Liver (tissue), 9 donors: ENCODE results near the gene CEP162. TPM values are rescaled to one million over a fixed set of nuclear protein-coding genes. Genes with fewer than 3 reads are reported as not detected.

Source experiments
- DNase-seq: peaks from one replicate; pipeline ENCODE4 v3.0.0-alpha.2; 2017; ENCODE audit warnings: low spot score
- H3K27ac ChIP-seq, 2 donors: one replicate each; pipeline ENCODE4 v1.7.0; 2013; ENCODE audit warnings: inconsistent platforms in 2 of 2, low read length in 2 of 2, control low read depth in 1 of 2, low read depth in 1 of 2, mild to moderate bottlenecking in 1 of 2
- H3K27me3 ChIP-seq, 4 donors: one replicate each; pipeline versions ENCODE4 v1.6.1 to v1.7.0; 2013; ENCODE audit warnings: low read length in 3 of 4, inconsistent platforms in 1 of 4, mild to moderate bottlenecking in 1 of 4, moderate library complexity in 1 of 4; ENCODE audit not compliant: control insufficient read depth in 4 of 4, insufficient read depth in 4 of 4
- H3K36me3 ChIP-seq, 4 donors: one replicate each; pipeline versions ENCODE4 v1.6.1 to v1.7.0; 2013; ENCODE audit warnings: low read length in 3 of 4, mild to moderate bottlenecking in 3 of 4, low read depth in 1 of 4, moderate library complexity in 1 of 4; ENCODE audit not compliant: control insufficient read depth in 4 of 4, insufficient read depth in 3 of 4
- H3K4me1 ChIP-seq, 4 donors: one replicate each; pipeline versions ENCODE4 v1.6.1 to v1.7.0; 2013; ENCODE audit warnings: low read length in 3 of 4, mild to moderate bottlenecking in 3 of 4, moderate library complexity in 1 of 4; ENCODE audit not compliant: control insufficient read depth in 4 of 4, insufficient read depth in 4 of 4
- H3K4me3 ChIP-seq, 3 donors: one replicate each; pipeline versions ENCODE4 v1.6.1 to v1.7.0; 2013; ENCODE audit warnings: low read length in 3 of 3, control low read depth in 1 of 3, low read depth in 1 of 3, mild to moderate bottlenecking in 1 of 3
- H3K9ac ChIP-seq, 2 donors: one replicate each; pipeline ENCODE4 v1.7.0; 2013; ENCODE audit warnings: low read length in 2 of 2, mild to moderate bottlenecking in 2 of 2, moderate library complexity in 2 of 2, control low read depth in 1 of 2, low read depth in 1 of 2
- H3K9me3 ChIP-seq, 4 donors: one replicate each; pipeline versions ENCODE4 v1.6.1 to v1.7.0; 2013; ENCODE audit warnings: low read length in 3 of 4; ENCODE audit not compliant: control insufficient read depth in 4 of 4
- FOXA2 ChIP-seq: IDR thresholded peaks from 2 replicates; pipeline ENCODE4 v1.6.1; 2016; ENCODE audit warnings: antibody characterized with exemption
- GABPA ChIP-seq, 2 donors: IDR thresholded peaks in 1 of 2; conservative IDR thresholded peaks in 1 of 2; 2 replicates each; pipeline ENCODE4 v1.6.1; 2016; ENCODE audit warnings: antibody characterized with exemption in 2 of 2, mild to moderate bottlenecking in 1 of 2, moderate library complexity in 1 of 2
- HNF4A ChIP-seq, 2 donors: conservative IDR thresholded peaks; 2 replicates each; pipeline ENCODE4 v1.6.1; 2016; ENCODE audit warnings: antibody characterized with exemption in 2 of 2, mild to moderate bottlenecking in 2 of 2
- HNF4G ChIP-seq: IDR thresholded peaks from 2 replicates; pipeline ENCODE4 v1.6.1; 2016; ENCODE audit warnings: antibody characterized with exemption
- JUND ChIP-seq, 2 donors: IDR thresholded peaks; 2 replicates each; pipeline ENCODE4 v1.6.1; 2016; ENCODE audit warnings: antibody characterized with exemption in 2 of 2
- NR2F2 ChIP-seq: IDR thresholded peaks from 2 replicates; pipeline ENCODE4 v1.6.1; 2016; ENCODE audit warnings: antibody characterized with exemption
- RAD21 ChIP-seq, 2 donors: IDR thresholded peaks; 2 replicates each; pipeline ENCODE4 v1.6.1; 2016; ENCODE audit warnings: antibody characterized with exemption in 2 of 2, mild to moderate bottlenecking in 2 of 2
- REST ChIP-seq: IDR thresholded peaks from 2 replicates; pipeline ENCODE4 v1.6.1; 2016; ENCODE audit warnings: antibody characterized with exemption, mild to moderate bottlenecking
- RXRA ChIP-seq, 2 donors: IDR thresholded peaks; 2 replicates each; pipeline ENCODE4 v1.6.1; 2017 to 2018; ENCODE audit warnings: antibody characterized with exemption in 2 of 2, mild to moderate bottlenecking in 1 of 2
- SP1 ChIP-seq: IDR thresholded peaks from 2 replicates; pipeline ENCODE4 v1.6.1; 2018; ENCODE audit warnings: antibody characterized with exemption, mild to moderate bottlenecking
- TAF1 ChIP-seq: conservative IDR thresholded peaks from 2 replicates; pipeline ENCODE4 v1.6.1; 2016; ENCODE audit warnings: antibody characterized with exemption, mild to moderate bottlenecking
- YY1 ChIP-seq: IDR thresholded peaks from 2 replicates; pipeline ENCODE4 v1.6.1; 2016; ENCODE audit warnings: antibody characterized with exemption, mild to moderate bottlenecking
- WGBS: extraction: QIAGEN DNeasy Blood & Tissue Kit; methylation state at CpG from one replicate; pipeline ENCODE4 v1.1.7; 2013; 5-methylcytosine and 5-hydroxymethylcytosine counted together
- polyA plus RNA-seq, 2 donors: library from polyadenylated mRNA; stranded (reverse) in 1 of 2; unstranded in 1 of 2; fragments of 200-250 nt in 1 of 2; fragments of >200 nt in 1 of 2; fragmentation: Nextera tagmentation in 1 of 2; extraction: Ambion mirVana in 1 of 2; gene quantifications; one replicate each; pipeline versions ENCODE4 v1.2.1 to v1.2.3, GENCODE V29; 2013 to 2015
- total RNA-seq, 2 donors: library from RNA; depleted of rRNA; stranded (reverse); fragments of >200 nt; gene quantifications; one replicate each; pipeline ENCODE4 v1.2.3, GENCODE V29; 2014
- TF ChIP-seq, protein P1 (sequence below): IDR thresholded peaks from 2 replicates; pipeline ENCODE4 v1.6.1; 2016; ENCODE audit warnings: antibody characterized with exemption
- donor health status: healthy.
- donor health status: healthy.
- donor health status: healthy.
- donor health status: healthy.
- donor health status: healthy.

The CEP162 gene
- total and polyA plus RNA-seq, 4 donors = 0.87 to 4.4 (median 2.6) TPM

DNA sequence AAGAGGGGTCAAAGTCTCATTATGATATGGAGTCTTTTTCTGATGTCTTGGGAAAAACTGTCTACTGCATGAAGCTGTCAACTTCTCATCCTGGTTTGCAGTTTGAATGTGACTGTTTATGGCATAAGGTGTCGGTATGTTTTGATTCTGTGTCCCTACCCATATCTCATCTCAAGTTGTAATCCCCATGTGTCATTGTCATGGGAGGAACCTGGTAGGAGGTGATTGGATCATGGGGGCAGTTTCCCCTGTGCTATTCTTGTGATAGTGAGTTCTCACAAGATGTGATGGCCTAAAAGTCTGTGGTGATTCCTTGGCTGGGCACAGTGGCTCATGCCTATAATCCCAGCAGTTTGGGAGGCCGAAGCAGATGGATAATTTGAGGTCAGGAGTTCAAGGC, 146.2 kb downstream of the CEP162 start:
- Histone ChIP-seq H3K9ac (no peak overlapping the region), H3K27ac (no peak overlapping the region), H3K36me3 (no peaks in the 10 kb centered on the region), H3K9me3 (no peaks in the 10 kb centered on the region), H3K4me1 (no peaks in the 10 kb centered on the region), H3K4me3 (no peak overlapping the region), H3K27me3 (no peaks in the 10 kb centered on the region)
- WGBS = 81% methylated on average over 2 of the region's 2 CpGs
- DNase-seq = no peak
- TF ChIP-seq, protein P1, sequence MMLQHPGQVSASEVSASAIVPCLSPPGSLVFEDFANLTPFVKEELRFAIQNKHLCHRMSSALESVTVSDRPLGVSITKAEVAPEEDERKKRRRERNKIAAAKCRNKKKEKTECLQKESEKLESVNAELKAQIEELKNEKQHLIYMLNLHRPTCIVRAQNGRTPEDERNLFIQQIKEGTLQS = no peak
- TF ChIP-seq HNF4A (conservative IDR thresholded peaks at IDR 0.05) (no peak), TAF1 (no peak), JUND (IDR thresholded peaks at IDR 0.05) (no peak), NR2F2 (no peak), REST (no peak), FOXA2 (no peak), YY1 (no peak), RXRA (IDR thresholded peaks at IDR 0.05) (no peak), SP1 (no peak), HNF4G (no peak)

DNA sequence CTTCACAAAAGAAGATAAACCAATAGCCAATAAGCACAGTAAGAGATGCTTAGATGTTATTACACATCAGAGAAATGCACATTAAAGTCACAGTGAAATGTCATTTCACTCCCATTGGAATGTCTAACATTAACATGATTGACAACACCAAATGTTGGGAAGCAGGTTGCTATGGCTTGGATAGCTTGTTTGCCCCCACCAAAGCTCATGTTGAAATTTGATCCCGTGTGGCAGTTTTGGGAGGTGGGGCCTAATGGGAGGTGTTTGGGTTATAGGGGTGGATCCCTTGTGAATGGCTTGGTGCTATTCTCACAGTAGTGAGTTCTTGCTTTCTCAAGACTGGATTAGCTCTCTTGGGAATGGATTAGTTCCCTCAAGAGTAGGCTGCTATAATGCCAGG, 149.1 kb downstream of the CEP162 start:
- WGBS = 23% methylated on average over 1 of the region's 1 CpG
- no peak for DNase-seq
- TF ChIP-seq TAF1 (no peak), GABPA (IDR thresholded peaks at IDR 0.05 in 1 of 2, conservative IDR thresholded peaks at IDR 0.05 in 1 of 2) (no peak), REST (no peak), SP1 (no peak), RAD21 (IDR thresholded peaks at IDR 0.05) (no peak), JUND (IDR thresholded peaks at IDR 0.05) (no peak)

More for the DNA sequence above, 149.1 kb downstream of the CEP162 start:
- Histone ChIP-seq H3K36me3 (no peaks in the 10 kb centered on the region), H3K9me3 (no peaks in the 10 kb centered on the region), H3K4me1 (no peaks in the 10 kb centered on the region), H3K27ac (no peak overlapping the region), H3K27me3 (no peaks in the 10 kb centered on the region), H3K4me3 (no peak overlapping the region), H3K9ac (no peak overlapping the region)
